Gastrocnemius medialis (tissue), 4 donors: ENCODE data around the gene CACNA1C. TPM values are rescaled to one million over a fixed set of nuclear protein-coding genes. Genes with fewer than 3 reads are reported as not detected.

Experiments used
- ATAC-seq, 2 donors: fragments of 150-250 bp; one replicate each; pipeline ENCODE4 v1.9.1; 2016
- DNase-seq, 2 donors: peaks; one replicate each; pipeline ENCODE4 v3.0.0-alpha.2; 2019
- H3K27ac ChIP-seq, 4 donors: fragments of 200-600 bp; sonication (generic); 1 replicate in 1 of 4; 2 replicates in 3 of 4; pipeline ENCODE4 v1.5.1; 2016 to 2018; ENCODE audit warnings: mild to moderate bottlenecking in 2 of 4, moderate library complexity in 1 of 4
- H3K27me3 ChIP-seq, 3 donors: fragments of 200-600 bp; sonication (generic) in 2 of 3; 1 replicate in 1 of 3; 2 replicates in 2 of 3; pipeline versions ENCODE4 v1.5.1 to v1.6.0; 2016 to 2019; ENCODE audit warnings: mild to moderate bottlenecking in 1 of 3, moderate library complexity in 1 of 3
- H3K36me3 ChIP-seq, 2 donors: fragments of 200-600 bp; sonication (generic) in 1 of 2; one replicate each; pipeline ENCODE4 v1.5.1; 2017 to 2018
- H3K4me1 ChIP-seq, 2 donors: fragments of 200-600 bp; sonication (generic) in 1 of 2; one replicate each; pipeline ENCODE4 v1.5.1; 2016 to 2017; ENCODE audit warnings: mild to moderate bottlenecking in 2 of 2
- H3K4me3 ChIP-seq, 4 donors: fragments of 200-600 bp; sonication (generic) in 3 of 4; 1 replicate in 1 of 4; 2 replicates in 3 of 4; pipeline ENCODE4 v1.5.1; 2016 to 2019; ENCODE audit warnings: mild to moderate bottlenecking in 2 of 4
- H3K9me3 ChIP-seq, 3 donors: fragments of 200-600 bp; sonication (generic) in 2 of 3; 1 replicate in 1 of 3; 2 replicates in 2 of 3; pipeline ENCODE4 v1.5.1; 2016 to 2019
- POLR2A ChIP-seq, 2 donors: fragments of 450-650 bp; IDR thresholded peaks; one replicate each; pipeline ENCODE4 v1.6.1; 2017; ENCODE audit warnings: antibody characterized with exemption in 2 of 2, mild to moderate bottlenecking in 2 of 2, moderate library complexity in 2 of 2
- in situ Hi-C, 4 donors: fragments of 200-750 bp; cut with MboI; loops; one replicate each; pipeline versions ENCODE4 v1.15.0 to v1.8.0; 2017; ENCODE audit warnings: low sequenced_read_pairs in 4 of 4
- intact Hi-C: fragments of 100-400 bp; cut with DNase I; formaldehyde crosslinking; loops from one replicate; pipeline ENCODE4 v1.15.1; 2023; ENCODE audit warnings: low total_unique reads
- total RNA-seq, 4 donors: library from RNA; depleted of rRNA; stranded (reverse); fragments of >200 nt; gene quantifications; one replicate each; pipeline versions ENCODE4 v1.1.0 to v1.2.3, GENCODE V29; 2016
- TF ChIP-seq, protein P1 (sequence below), 5 experiments: fragments of 450-650 bp in 3 of 5; fragments of 200-600 bp in 2 of 5; sonication (generic) in 2 of 5; IDR thresholded peaks in 4 of 5; conservative IDR thresholded peaks in 1 of 5; 1 replicate in 4 of 5; 2 replicates in 1 of 5; pipeline ENCODE4 v1.5.1; 2016 to 2019; ENCODE audit warnings: antibody characterized with exemption in 5 of 5, mild to moderate bottlenecking in 3 of 5, moderate library complexity in 3 of 5

Gene CACNA1C
- total RNA-seq, 4 donors from 2014 or later: 0.80 to 1.8 (median 0.91) TPM

DNA sequence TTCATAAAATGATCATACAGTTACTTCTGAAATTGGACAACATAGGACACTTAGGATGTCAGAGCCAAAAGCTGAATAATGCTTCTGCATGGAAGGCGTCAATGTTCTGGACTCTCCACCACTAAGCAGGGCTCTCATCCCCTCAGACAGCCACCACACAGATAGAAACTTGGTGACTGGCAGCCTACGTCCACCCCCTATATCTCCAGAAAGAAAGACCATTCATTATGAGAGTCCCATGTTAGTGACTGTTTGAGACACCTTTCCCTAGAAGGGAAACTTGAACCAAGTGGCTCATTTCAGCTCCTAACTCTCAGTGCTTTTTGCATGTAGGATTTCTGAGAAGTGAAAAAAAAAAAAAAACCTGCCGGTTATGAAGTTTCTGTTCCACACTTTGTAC is 491.0 kb downstream of the CACNA1C start:
- Histone ChIP-seq H3K36me3 (no peaks in the 10 kb centered on the region), H3K27me3 (no peaks in the 10 kb centered on the region), H3K4me1 (no peaks in the 10 kb centered on the region), H3K9me3 (no peaks in the 10 kb centered on the region), H3K27ac (no peak overlapping the region), H3K4me3 (no peak overlapping the region)
- in situ Hi-C loops: no loop called here
- no peak for ATAC-seq
- DNase-seq: no peak
- TF ChIP-seq POLR2A (IDR thresholded peaks at IDR 0.05): no peak
- TF ChIP-seq, protein P1, sequence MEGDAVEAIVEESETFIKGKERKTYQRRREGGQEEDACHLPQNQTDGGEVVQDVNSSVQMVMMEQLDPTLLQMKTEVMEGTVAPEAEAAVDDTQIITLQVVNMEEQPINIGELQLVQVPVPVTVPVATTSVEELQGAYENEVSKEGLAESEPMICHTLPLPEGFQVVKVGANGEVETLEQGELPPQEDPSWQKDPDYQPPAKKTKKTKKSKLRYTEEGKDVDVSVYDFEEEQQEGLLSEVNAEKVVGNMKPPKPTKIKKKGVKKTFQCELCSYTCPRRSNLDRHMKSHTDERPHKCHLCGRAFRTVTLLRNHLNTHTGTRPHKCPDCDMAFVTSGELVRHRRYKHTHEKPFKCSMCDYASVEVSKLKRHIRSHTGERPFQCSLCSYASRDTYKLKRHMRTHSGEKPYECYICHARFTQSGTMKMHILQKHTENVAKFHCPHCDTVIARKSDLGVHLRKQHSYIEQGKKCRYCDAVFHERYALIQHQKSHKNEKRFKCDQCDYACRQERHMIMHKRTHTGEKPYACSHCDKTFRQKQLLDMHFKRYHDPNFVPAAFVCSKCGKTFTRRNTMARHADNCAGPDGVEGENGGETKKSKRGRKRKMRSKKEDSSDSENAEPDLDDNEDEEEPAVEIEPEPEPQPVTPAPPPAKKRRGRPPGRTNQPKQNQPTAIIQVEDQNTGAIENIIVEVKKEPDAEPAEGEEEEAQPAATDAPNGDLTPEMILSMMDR (IDR thresholded peaks at IDR 0.05 in 4 of 5, conservative IDR thresholded peaks at IDR 0.05 in 1 of 5): no peak
- intact Hi-C loops: no loop called here

DNA sequence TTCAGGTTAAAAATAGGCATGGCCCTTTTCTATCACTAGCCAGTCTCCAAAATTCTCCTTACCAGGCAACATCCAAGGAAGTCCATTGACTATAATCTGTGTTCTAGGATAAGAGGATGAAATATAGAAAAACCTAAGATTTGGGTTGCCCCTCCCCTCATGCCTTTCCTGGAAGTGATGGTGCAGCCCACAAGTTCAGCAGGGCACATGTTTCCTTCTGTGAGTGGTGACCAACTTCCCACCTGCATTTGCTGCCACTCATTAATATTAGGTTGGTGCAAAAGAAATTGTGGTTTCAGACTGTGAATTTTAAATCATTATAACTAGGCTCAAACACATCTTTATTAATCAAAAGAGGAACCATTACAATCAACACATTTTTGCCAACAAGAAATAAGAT is 491.4 kb downstream of the CACNA1C start:
- ATAC-seq (no peak), DNase-seq (no peak)
- TF ChIP-seq, protein P1 (IDR thresholded peaks at IDR 0.05 in 4 of 5, conservative IDR thresholded peaks at IDR 0.05 in 1 of 5): no peak
- TF ChIP-seq POLR2A (IDR thresholded peaks at IDR 0.05): no peak
- intact Hi-C loops: no loop called here
- Histone ChIP-seq H3K4me3 (no peak overlapping the region), H3K4me1 (no peaks in the 10 kb centered on the region), H3K27me3 (no peaks in the 10 kb centered on the region), H3K9me3 (no peaks in the 10 kb centered on the region), H3K27ac (no peak overlapping the region), H3K36me3 (no peaks in the 10 kb centered on the region)
- in situ Hi-C loops: no loop called here

DNA sequence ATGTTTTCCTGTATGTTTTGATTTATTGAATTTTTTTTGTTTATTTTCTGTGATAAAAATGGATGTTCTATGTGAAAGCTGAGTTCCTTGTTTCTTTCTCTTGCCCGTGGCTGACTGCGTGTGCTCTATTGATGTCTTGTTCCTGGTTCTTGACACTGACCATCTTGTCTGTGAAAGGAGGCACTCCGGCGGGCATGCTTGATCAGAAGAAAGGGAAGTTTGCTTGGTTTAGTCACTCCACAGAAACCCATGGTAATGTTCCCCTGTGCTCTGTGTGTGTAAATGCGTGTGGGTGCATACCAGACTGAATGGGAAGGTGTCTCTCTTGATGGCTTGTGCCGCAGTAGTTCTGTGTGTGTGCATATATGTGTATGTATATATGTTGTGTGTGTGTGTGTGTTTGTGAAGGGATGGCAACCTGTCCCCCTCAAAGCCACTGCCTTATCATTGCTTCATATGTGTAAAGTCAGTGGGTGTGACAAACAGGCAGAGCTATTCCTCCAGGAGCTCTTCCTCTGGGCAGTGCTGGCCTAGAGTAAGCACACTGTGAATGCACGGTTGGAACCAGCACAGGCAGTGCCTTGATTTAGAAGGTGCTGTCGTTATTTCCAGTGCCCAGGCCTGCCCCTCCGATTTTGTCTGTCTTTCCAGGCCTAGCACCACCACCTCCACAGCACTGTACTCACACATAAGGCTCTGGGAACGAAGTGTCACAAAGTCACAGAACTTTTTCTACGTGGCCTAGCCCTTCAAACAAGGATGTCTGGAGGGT is 494.7 kb downstream of the CACNA1C start:
- Histone ChIP-seq H3K9me3 (no peaks in the 10 kb centered on the region), H3K27ac (no peak overlapping the region), H3K4me1 (no peaks in the 10 kb centered on the region), H3K36me3 (no peaks in the 10 kb centered on the region), H3K27me3 (no peaks in the 10 kb centered on the region), H3K4me3 (no peak overlapping the region)
- intact Hi-C loops (no loop called here), in situ Hi-C loops (no loop called here)
- TF ChIP-seq, protein P1 (IDR thresholded peaks at IDR 0.05 in 4 of 5, conservative IDR thresholded peaks at IDR 0.05 in 1 of 5): no peak
- no peak for TF ChIP-seq POLR2A (IDR thresholded peaks at IDR 0.05)
- ATAC-seq (no peak), DNase-seq (no peak)

DNA sequence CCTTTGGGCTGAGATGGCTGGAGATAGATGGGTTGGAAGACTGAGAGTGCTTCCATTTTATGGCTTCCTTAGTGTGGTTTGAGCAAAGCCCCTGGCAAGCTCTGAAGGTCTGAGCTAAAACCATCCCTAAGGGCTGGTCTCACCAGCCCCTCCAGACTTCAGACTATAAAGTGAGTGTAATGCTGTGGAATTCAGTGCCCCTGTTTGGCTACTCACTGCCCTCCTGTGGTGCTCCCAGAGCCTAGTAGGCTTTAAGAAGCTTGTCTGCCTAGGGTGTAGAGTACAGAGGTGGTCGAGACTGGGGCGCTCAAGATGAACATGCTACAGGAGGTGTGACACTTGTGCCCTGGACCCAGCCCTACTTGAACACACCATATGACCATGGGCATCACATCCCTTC is 495.3 kb downstream of the CACNA1C start:
- intact Hi-C loops: no loop called here
- DNase-seq (no peak), ATAC-seq (no peak)
- TF ChIP-seq POLR2A (IDR thresholded peaks at IDR 0.05): no peak
- TF ChIP-seq, protein P1 (IDR thresholded peaks at IDR 0.05 in 4 of 5, conservative IDR thresholded peaks at IDR 0.05 in 1 of 5): no peak
- Histone ChIP-seq H3K4me3 (no peak overlapping the region), H3K4me1 (no peaks in the 10 kb centered on the region), H3K27me3 (no peaks in the 10 kb centered on the region), H3K9me3 (no peaks in the 10 kb centered on the region), H3K27ac (no peak overlapping the region), H3K36me3 (no peaks in the 10 kb centered on the region)
- in situ Hi-C loops: no loop called here
